ENCODE results near the gene GRK2.

GRK2 gene

GRCh38 chr11:67284811-67285540 is 18.7 kb downstream of the GRK2 start:
- H3K4me1 ChIP-seq (ENCODE audit: low read length): peaks cover 18% of the 10 kb centered on the region
- no peak for TF ChIP-seq CTCF (IDR thresholded peaks at IDR 0.05; ENCODE audit: low read depth, low read length)
- TF ChIP-seq EZH2phosphoT487 (IDR thresholded peaks at IDR 0.05; ENCODE audit: low read depth): no peak
- no peak overlapping the region for H3K9ac ChIP-seq (ENCODE audit: low read length)
- H2AFZ ChIP-seq (ENCODE audit: low read depth, low read length): no peak overlapping the region
- H3K79me2 ChIP-seq (ENCODE audit: low read length): peaks cover 19% of the 10 kb centered on the region
- H3K36me3 ChIP-seq (replicated peaks; ENCODE audit: low read depth, low read length): peaks cover 66% of the 10 kb centered on the region
- H3K4me2 ChIP-seq (ENCODE audit: low read length): no peak overlapping the region
- H4K20me1 ChIP-seq (ENCODE audit: insufficient read depth, low read length): no peaks in the 10 kb centered on the region
- H3K27me3 ChIP-seq (ENCODE audit: low read depth, low read length): no peaks in the 10 kb centered on the region
- no peak overlapping the region for H3K27ac ChIP-seq (ENCODE audit: low read length)
- no peak overlapping the region for H3K4me3 ChIP-seq (ENCODE audit: low read length)
- no peaks in the 10 kb centered on the region for H3K9me3 ChIP-seq (ENCODE audit: insufficient read depth, low read length)

- no peak overlapping the region for H3K27ac ChIP-seq (ENCODE audit: low read length)
- H3K4me2 ChIP-seq (ENCODE audit: low read length): no peak overlapping the region
- no peak overlapping the region for H2AFZ ChIP-seq (ENCODE audit: low read depth, low read length)
- H3K4me3 ChIP-seq (ENCODE audit: low read length): no peak overlapping the region
- no peak overlapping the region for H3K9ac ChIP-seq (ENCODE audit: low read length)
- peaks cover 28% of the 10 kb centered on the region for H3K79me2 ChIP-seq (ENCODE audit: low read length)
- H4K20me1 ChIP-seq (ENCODE audit: insufficient read depth, low read length): no peaks in the 10 kb centered on the region
- H3K9me3 ChIP-seq (ENCODE audit: insufficient read depth, low read length): no peaks in the 10 kb centered on the region
- peaks cover 22% of the 10 kb centered on the region for H3K4me1 ChIP-seq (ENCODE audit: low read length)
- peaks cover 65% of the 10 kb centered on the region for H3K36me3 ChIP-seq (replicated peaks; ENCODE audit: low read depth, low read length)
- no peaks in the 10 kb centered on the region for H3K27me3 ChIP-seq (ENCODE audit: low read depth, low read length)
- TF ChIP-seq CTCF (IDR thresholded peaks at IDR 0.05; ENCODE audit: low read depth, low read length) (no peak), EZH2phosphoT487 (IDR thresholded peaks at IDR 0.05; ENCODE audit: low read depth) (no peak)
These were observed 19.5 kb downstream of the GRK2 start for GRCh38 chr11:67285541-67286498.

- peak overlapping the region; percentile 93 for H3K27ac ChIP-seq (ENCODE audit: low read length)
- H2AFZ ChIP-seq (ENCODE audit: low read depth, low read length): no peak overlapping the region
- H3K9ac ChIP-seq (ENCODE audit: low read length): no peak overlapping the region
- peaks cover 62% of the 10 kb centered on the region for H3K36me3 ChIP-seq (replicated peaks; ENCODE audit: low read depth, low read length)
- H3K27me3 ChIP-seq (ENCODE audit: low read depth, low read length): no peaks in the 10 kb centered on the region
- H3K79me2 ChIP-seq (ENCODE audit: low read length): peaks cover 28% of the 10 kb centered on the region
- H3K9me3 ChIP-seq (ENCODE audit: insufficient read depth, low read length): no peaks in the 10 kb centered on the region
- H3K4me1 ChIP-seq (ENCODE audit: low read length): peaks cover 22% of the 10 kb centered on the region
- no peaks in the 10 kb centered on the region for H4K20me1 ChIP-seq (ENCODE audit: insufficient read depth, low read length)
- peak overlapping the region; percentile 93; the same call in 1 of the 2 replicates for H3K4me2 ChIP-seq (ENCODE audit: low read length)
- no peak overlapping the region for H3K4me3 ChIP-seq (ENCODE audit: low read length)
- TF ChIP-seq CTCF (IDR thresholded peaks at IDR 0.05; ENCODE audit: low read depth, low read length) (peak; percentile 7; the same call in 1 of the 2 replicates), EZH2phosphoT487 (IDR thresholded peaks at IDR 0.05; ENCODE audit: low read depth) (no peak)
These were observed 20.5 kb downstream of the GRK2 start for GRCh38 chr11:67286621-67287333.
